Endodermal cell (in vitro differentiated cells): ENCODE data around the gene HMGCL. TPM values are rescaled to one million over a fixed set of nuclear protein-coding genes. Genes with fewer than 3 reads are reported as not detected.
A peak's percentile ranks its signal among the peaks of the same experiment; 100 is the strongest.

Experiments
- DNase-seq: peaks from one replicate; pipeline ENCODE4 v3.0.0-alpha.2; 2017
- H3K27ac ChIP-seq: 2 replicates; pipeline ENCODE4 v1.5.1; 2013; ENCODE audit warnings: mild to moderate bottlenecking, low read depth, low read length, moderate library complexity
- H3K27me3 ChIP-seq: 2 replicates; pipeline ENCODE4 v1.6.1; 2013; ENCODE audit warnings: mild to moderate bottlenecking, low read length, moderate library complexity; ENCODE audit not compliant: insufficient read depth, control insufficient read depth, poor library complexity, severe bottlenecking
- H3K36me3 ChIP-seq: 2 replicates; pipeline ENCODE4 v1.7.0; 2013; ENCODE audit warnings: mild to moderate bottlenecking, low read length, moderate library complexity; ENCODE audit not compliant: control insufficient read depth, insufficient read depth
- H3K4me1 ChIP-seq: one replicate; pipeline ENCODE4 v1.7.0; 2013; ENCODE audit warnings: low read length; ENCODE audit not compliant: control insufficient read depth, insufficient read depth
- H3K4me3 ChIP-seq: 2 replicates; pipeline ENCODE4 v1.5.1; 2013; ENCODE audit warnings: mild to moderate bottlenecking, low read length, moderate library complexity
- H3K9ac ChIP-seq: 2 replicates; pipeline ENCODE4 v1.6.1; 2013; ENCODE audit warnings: mild to moderate bottlenecking, low read length, moderate library complexity; ENCODE audit not compliant: poor library complexity, severe bottlenecking; ENCODE audit errors: extremely low read depth
- H3K9me3 ChIP-seq: 2 replicates; pipeline ENCODE4 v1.6.1; 2013; ENCODE audit warnings: mild to moderate bottlenecking, low read length, moderate library complexity; ENCODE audit not compliant: control insufficient read depth
- H3K27ac Mint-ChIP-seq: 2 replicates; pipeline ENCODE4 v1.8.0; 2020; ENCODE audit warnings: mixed read lengths
- H3K27me3 Mint-ChIP-seq: 2 replicates; pipeline ENCODE4 v1.8.0; 2021; ENCODE audit warnings: mild to moderate bottlenecking, mixed read lengths; ENCODE audit not compliant: insufficient read depth
- H3K36me3 Mint-ChIP-seq: 2 replicates; pipeline ENCODE4 v1.8.0; 2020; ENCODE audit warnings: low read depth, mixed read lengths
- H3K4me1 Mint-ChIP-seq: 2 replicates; pipeline ENCODE4 v1.8.0; 2020; ENCODE audit warnings: mixed read lengths
- H3K4me3 Mint-ChIP-seq: 2 replicates; pipeline ENCODE4 v1.8.0; 2020; ENCODE audit warnings: mild to moderate bottlenecking, moderate library complexity, mixed read lengths
- H3K9me3 Mint-ChIP-seq: 2 replicates; pipeline ENCODE4 v1.8.0; 2020; ENCODE audit warnings: mild to moderate bottlenecking, mixed read lengths
- CTCF ChIP-seq: fragments of 200-600 bp; sonication (generic); conservative IDR thresholded peaks from 2 replicates; pipeline ENCODE4 v1.5.0; 2021; ENCODE audit warnings: antibody characterized with exemption, mild to moderate bottlenecking
- WGBS, 2 experiments: methylation state at CpG; one replicate each; pipeline versions ENCODE4 v1.1.5 to v1.1.7; 2013; ENCODE audit warnings: missing lambda C conversion rate in 2 of 2, mixed read lengths in 1 of 2; ENCODE audit not compliant: insufficient coverage in 1 of 2, insufficient read length in 1 of 2; 5-methylcytosine and 5-hydroxymethylcytosine counted together
- total RNA-seq, 2 donors: library from RNA; stranded (reverse); fragmentation: NEBNext Ultra II Directional in 1 of 2; extraction: Animal tissue kit (Norgen Biotek cat#: 25700) in 1 of 2; gene quantifications; 2 replicates in 1 of 2; 3 replicates in 1 of 2; pipeline ENCODE4 v1.2.1, GENCODE V29; 2021

The HMGCL gene
- total RNA-seq, 2 donors from 2014 or later: 24.0 to 41.7 TPM

GRCh38 chr1:23772854-23773242, 52.4 kb downstream of the HMGCL start:
- no peaks in the 10 kb centered on the region for H3K27me3 ChIP-seq
- H3K4me3 Mint-ChIP-seq: no peak overlapping the region
- H3K36me3 ChIP-seq: peaks cover 18% of the 10 kb centered on the region
- no peak overlapping the region for H3K27ac Mint-ChIP-seq
- no peaks in the 10 kb centered on the region for H3K4me1 ChIP-seq
- H3K4me3 ChIP-seq: no peak overlapping the region
- no peaks in the 10 kb centered on the region for H3K9me3 Mint-ChIP-seq
- H3K27me3 Mint-ChIP-seq: no peaks in the 10 kb centered on the region
- H3K27ac ChIP-seq: no peak overlapping the region
- no peaks in the 10 kb centered on the region for H3K9me3 ChIP-seq
- 88 to 94% methylated on average over 10 of the region's 10 CpGs for WGBS, 2 experiments
- H3K9ac ChIP-seq: no peak overlapping the region
- H3K36me3 Mint-ChIP-seq: peaks cover 13% of the 10 kb centered on the region
- H3K4me1 Mint-ChIP-seq: no peaks in the 10 kb centered on the region
- no peak for TF ChIP-seq CTCF
- no peak for DNase-seq

- Histone ChIP-seq H3K27ac (no peak overlapping the region), H3K4me1 (no peaks in the 10 kb centered on the region), H3K9ac (no peak overlapping the region), H3K36me3 (peaks cover 18% of the 10 kb centered on the region), H3K9me3 (no peaks in the 10 kb centered on the region), H3K27me3 (no peaks in the 10 kb centered on the region), H3K4me3 (no peak overlapping the region)
- Mint-ChIP-seq H3K4me1 (no peaks in the 10 kb centered on the region), H3K36me3 (peaks cover 18% of the 10 kb centered on the region), H3K9me3 (no peaks in the 10 kb centered on the region), H3K27ac (no peak overlapping the region), H3K27me3 (no peaks in the 10 kb centered on the region), H3K4me3 (no peak overlapping the region)
- 19 to 25% methylated on average over 7 to 13 of the region's 14 CpGs for WGBS, 2 experiments
- DNase-seq: peak; percentile 97
- TF ChIP-seq CTCF: peak; percentile 89
Observed at GRCh38 chr1:23772049-23772853, 53.0 kb downstream of the HMGCL start.

- Mint-ChIP-seq H3K4me1 (no peaks in the 10 kb centered on the region), H3K4me3 (no peak overlapping the region), H3K27ac (no peak overlapping the region), H3K27me3 (no peaks in the 10 kb centered on the region), H3K9me3 (no peaks in the 10 kb centered on the region), H3K36me3 (peaks cover 29% of the 10 kb centered on the region)
- no peak for TF ChIP-seq CTCF
- Histone ChIP-seq H3K4me3 (no peak overlapping the region), H3K27ac (no peak overlapping the region), H3K9ac (no peak overlapping the region), H3K36me3 (peaks cover 27% of the 10 kb centered on the region), H3K4me1 (no peaks in the 10 kb centered on the region), H3K9me3 (no peaks in the 10 kb centered on the region), H3K27me3 (no peaks in the 10 kb centered on the region)
- WGBS, 2 experiments: 80 to 94% methylated on average over 1 to 4 of the region's 5 CpGs
- no peak for DNase-seq
Observed at GRCh38 chr1:23768733-23769132, 56.5 kb downstream of the HMGCL start.
